Stimulated activated CD4-positive, alpha-beta T cell treated with anti-CD3 and anti-CD28 coated beads, TNF-alpha, amount 100 ng/mL, for 24 hours (primary cell): ENCODE results near the gene TIGD4.

Experiments
- DNase-seq, 3 experiments: peaks; one replicate each; pipeline ENCODE4 v3.0.0-alpha.2; 2020; ENCODE audit warnings: low read depth in 3 of 3

TIGD4 gene

DNA sequence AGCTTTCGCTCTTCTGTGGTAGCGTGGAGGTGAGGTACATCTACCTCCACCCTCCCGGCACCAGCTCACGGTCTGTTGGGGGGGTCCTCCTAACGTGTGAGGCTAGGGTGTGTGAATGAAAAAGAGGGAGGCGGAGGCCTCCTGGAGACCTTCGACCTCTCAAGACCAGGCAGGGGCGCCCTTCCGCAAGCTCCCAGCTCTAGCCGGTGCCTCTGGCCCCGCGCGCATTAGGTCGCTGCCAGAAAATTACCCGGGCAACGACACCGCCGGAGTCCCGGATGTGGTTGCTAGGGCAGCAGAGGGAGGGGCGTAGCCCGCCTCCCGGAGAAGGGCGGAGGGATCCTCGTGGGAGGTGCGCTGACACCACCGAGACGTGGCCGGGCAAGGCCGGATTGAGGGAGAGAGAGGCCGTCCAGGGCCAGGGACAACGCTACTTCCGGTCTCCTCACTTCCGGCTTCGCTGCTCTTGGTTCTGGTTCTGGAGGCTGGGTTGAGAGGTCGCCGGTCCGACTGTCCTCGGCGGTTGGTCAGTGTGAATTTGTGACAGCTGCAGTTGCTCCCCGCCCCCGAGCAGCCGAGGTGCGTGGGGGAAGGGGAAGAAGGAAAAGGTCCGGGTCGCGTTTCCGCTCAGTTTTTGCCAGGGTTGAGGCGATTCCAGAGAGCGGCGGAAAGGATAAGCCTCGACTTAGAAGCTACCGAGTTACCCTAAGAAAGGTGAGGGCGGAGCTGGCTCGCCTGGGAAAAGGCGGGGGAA, at the start of gene TIGD4, which contains the start of gene ARFIP1:
TSS of gene TIGD4 (minus strand) at position 218 of the 754 bp plus-strand sequence. CDS start 8,726 bp downstream, outside the sequence.
TSS of gene ARFIP1 (plus strand) at position 442 of the 754 bp plus-strand sequence. CDS start 49,680 bp downstream, outside the sequence.
- DNase-seq = peak; percentile 86 to 96 (median 86)

GRCh38 chr4:152828122-152828521, 48.6 kb upstream of the TIGD4 start:
- DNase-seq = no peak

GRCh38 chr4:152825336-152825735, 45.8 kb upstream of the TIGD4 start:
- DNase-seq = no peak

DNA sequence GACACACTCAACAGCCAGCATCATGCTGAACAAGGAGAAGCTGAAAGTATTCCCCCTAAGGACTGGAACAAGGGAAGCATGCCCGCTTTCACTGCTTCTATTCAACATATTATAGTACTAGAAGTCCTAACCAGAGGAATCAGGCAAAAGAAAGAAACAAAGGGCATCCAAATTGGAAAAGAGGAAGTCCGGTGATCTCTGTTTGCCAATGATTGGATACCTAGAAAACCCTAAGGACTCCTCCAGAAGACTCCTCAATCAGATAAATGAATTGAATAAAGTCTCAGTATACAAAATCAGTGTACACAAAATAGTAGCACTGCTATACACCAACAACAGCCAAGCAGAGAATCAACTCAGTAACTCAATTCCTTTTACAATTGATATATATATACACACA, 45.0 kb upstream of the TIGD4 start:
- DNase-seq = no peak

- DNase-seq = no peak
These were observed 42.8 kb upstream of the TIGD4 start for GRCh38 chr4:152822323-152822722.

GRCh38 chr4:152820073-152820472, 40.5 kb upstream of the TIGD4 start:
- DNase-seq = no peak

GRCh38 chr4:152819026-152819645, 39.6 kb upstream of the TIGD4 start:
- no peak for DNase-seq

DNA sequence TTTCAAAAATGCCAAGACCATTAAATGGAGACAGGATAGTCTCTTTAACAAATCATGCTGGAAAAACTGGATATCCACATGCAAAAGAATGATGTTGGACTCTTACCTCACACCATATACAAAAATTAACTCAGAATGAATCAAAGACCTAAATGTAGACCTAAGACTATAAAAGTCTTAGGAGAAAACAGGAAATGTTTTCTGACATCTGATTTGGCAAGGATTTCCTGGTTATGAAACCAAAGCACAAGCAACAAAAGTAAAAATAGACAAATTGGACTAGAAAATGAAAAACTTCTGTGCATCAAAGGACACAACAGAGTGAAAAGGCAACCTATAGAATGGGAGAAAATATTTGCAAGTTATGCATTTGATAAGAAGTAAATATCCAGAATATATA, 37.8 kb upstream of the TIGD4 start:
- DNase-seq = no peak

- DNase-seq = no peak
These were observed 35.5 kb upstream of the TIGD4 start for GRCh38 chr4:152815078-152815477.

GRCh38 chr4:152810715-152811287, 31.3 kb upstream of the TIGD4 start:
- DNase-seq = no peak

DNA sequence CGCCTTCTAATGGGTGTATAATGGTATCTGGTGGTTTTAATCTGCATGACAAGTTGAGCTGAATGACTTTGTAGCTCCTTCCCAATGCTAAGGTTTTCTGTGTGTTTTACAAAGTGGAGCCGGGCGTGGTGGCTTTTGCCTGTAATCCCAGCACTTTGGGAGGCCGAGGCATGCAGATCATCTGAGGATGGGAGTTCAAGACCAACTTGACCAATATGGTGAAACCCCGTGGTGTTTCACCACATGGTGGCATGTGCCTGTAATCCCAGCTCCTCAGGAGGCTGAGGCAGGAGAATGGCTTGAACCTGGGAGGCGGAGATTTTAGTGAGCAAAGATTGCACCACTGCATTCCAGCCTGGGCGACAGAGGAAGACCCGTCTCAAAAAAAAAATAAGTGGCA, 29.1 kb upstream of the TIGD4 start:
- no peak for DNase-seq

DNA sequence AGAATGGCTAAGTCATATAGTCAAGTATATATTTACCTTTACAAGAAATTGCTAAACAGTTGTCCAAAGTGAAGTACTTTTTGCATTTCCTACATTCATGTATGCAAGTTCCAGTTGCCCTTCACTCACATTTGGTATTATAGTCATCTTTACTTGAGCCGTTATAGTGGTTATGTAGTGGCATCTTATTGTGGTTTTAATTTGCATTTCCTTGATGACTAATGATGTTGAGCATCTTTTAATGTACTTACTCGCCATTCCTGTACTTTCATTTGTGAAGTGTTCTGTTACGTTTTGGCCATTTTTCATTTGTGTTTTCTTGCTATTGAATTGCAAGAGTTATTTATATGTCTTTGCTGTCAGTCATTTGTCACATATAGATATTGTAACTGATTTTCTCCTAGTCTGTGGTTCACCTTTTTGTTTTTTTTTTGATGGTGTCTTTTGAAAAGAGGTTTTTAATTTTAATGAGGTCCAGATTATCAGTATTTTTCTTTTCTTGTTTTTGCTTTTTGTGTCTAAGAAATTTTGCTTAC, 27.8 kb upstream of the TIGD4 start:
- no peak for DNase-seq

DNA sequence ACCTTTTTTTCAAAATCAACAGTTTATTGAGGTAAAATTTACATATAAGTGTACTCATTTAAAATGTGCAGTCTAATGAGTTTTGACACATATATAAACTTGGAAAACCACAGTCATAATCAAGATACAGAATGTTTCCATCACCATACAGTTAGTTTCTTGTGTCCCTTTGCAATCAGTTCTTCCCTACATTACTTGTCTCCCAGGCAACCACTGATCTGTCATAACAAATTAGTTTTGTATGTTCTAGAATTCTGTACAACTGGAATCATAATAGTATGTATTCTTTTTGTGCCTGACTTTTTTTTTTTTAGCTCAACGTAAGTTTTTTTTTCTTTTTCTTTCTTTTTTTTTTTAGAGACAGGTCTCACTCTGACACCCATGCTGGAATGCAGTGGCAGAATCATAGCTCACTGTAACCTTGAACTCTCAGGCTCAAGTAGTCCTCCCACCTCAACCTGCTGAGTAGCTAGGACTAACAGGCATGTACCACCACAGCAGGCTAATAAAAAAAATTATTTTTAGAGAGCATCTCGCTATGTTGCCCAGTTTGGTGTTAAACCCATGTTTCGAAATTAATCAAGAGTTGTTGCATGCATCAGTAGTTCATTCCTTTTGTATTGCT, 27.1 kb upstream of the TIGD4 start:
- no peak for DNase-seq

GRCh38 chr4:152805818-152806217, 26.3 kb upstream of the TIGD4 start:
- DNase-seq = no peak

DNA sequence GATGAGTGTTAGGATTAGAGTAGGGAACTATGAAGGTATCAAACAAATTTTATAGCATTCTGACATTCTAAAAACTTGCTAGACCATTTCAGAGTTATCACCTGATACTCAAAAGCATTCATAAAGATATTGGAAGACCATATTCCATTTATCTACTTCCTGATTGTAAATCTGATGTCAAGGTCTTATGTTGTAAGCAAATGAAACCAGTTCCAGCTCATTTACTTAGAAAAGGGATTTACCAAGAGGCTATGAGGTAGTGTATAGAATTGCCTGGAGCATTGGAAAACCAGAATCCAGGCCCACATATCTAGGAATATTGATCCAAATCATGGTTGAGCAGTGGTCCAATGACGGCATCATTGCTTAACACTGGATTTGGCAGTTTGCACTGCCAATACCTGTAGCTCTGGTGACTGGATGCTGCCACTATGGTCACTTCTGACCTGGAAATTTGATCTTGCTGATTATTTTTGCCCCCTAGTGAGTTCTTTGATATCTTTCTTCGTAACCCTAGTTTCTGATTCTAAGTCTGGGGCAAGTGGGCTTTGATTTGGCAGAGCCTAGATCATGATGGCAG, 25.6 kb upstream of the TIGD4 start:
- DNase-seq = no peak

GRCh38 chr4:152803541-152803940, 24.0 kb upstream of the TIGD4 start:
- DNase-seq = no peak

- DNase-seq = no peak
These were observed 16.4 kb upstream of the TIGD4 start for GRCh38 chr4:152795891-152796290.

- no peak for DNase-seq
These were observed 7.1 kb upstream of the TIGD4 start for GRCh38 chr4:152786627-152787026.

DNA sequence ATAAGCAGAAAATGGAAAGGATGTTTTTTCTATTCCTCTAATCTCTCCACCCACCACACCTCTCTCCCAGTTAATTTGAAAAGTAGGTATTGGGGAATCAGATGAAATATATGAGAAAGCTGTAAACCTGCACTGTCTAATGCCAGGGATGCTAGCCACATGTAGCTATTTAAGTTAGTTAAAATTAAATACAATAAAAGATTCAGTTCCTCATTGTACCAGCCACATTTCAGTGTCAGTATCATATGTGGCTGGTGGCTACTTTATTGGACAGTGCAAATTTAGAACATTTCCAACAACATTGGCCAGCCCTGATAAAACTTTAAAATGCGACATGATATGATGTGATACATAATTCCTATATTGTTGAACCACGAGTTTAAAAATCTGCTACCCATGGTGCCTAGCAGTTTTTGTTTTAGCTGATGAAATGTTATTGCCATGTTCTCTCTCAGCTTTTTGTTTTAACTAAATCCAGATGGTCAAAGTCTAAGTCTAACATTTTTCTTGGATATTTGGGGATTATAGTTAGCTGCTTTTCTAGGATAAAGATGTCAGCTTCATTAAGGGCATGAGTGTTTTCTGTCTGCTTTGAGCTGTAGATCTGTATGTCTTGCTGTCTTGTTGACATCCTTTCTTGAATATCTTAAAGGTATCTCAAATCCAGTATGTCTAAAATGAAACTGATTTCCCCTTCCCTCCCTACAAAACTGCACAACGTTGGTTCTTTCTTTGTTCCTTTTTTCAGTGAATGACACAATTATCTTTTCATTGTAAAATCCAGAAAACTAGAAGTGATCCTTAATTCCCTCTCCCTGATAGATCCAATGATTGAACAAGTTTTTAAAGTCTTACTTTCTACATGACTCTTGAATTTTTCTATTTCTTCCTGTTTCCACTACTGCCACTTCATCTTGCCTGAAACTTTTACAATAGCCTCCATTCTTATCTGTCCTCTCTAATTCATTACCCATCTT, 6.4 kb upstream of the TIGD4 start:
- no peak for DNase-seq

- DNase-seq = no peak
These were observed 5.2 kb upstream of the TIGD4 start for GRCh38 chr4:152784490-152785350.
